ENCODE data around the gene REEP1. TPM values are rescaled to one million over a fixed set of nuclear protein-coding genes. Genes with fewer than 3 reads are reported as not detected.

The REEP1 gene
- total and polyA plus RNA-seq, 2 donors (not counting 1 experiment from before 2014, with no cell fraction given): not detected

DNA sequence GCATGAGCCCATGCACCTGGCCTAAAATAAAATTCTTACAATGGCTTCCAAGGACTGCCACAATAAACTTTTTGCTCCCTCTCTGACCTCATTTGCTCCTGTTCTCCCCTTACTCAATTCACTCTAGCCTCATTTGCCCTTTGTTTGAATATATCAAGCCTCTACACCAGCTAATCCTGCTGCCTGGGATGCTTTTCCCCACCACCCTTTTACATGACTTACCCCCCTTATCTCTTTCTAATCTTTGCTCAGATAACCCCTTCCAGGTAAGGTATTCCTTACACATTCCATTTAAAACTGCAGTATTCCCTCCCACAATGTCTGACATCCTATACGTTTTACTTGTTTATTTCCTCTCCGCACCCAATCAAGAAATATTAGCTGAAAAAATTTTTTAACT, 164.8 kb downstream of the REEP1 start:
- ChIA-PET CTCF (no interaction called here), POLR2A (no interaction called here)
- intact Hi-C loops (cut with micrococcal nuclease): no loop called here
- ATAC-seq (ENCODE audit: low read depth) (no peak), DNase-seq (no peak)
- Mint-ChIP-seq H3K27ac (no peak overlapping the region), H3K9me3 (ENCODE audit: insufficient read depth) (no peaks in the 10 kb centered on the region), H3K4me1 (peaks cover 18% of the 10 kb centered on the region), H3K4me3 (no peak overlapping the region), H3K27me3 (no peaks in the 10 kb centered on the region)
- H3K9me3 ChIP-seq (ENCODE audit: control extremely low read depth in 1 of 3, control insufficient read depth in 2 of 3, insufficient read depth in 1 of 3, low read length in 2 of 3): no peaks in the 10 kb centered on the region
- H3K4me1 ChIP-seq (ENCODE audit: control insufficient read depth in 2 of 2, insufficient read depth in 2 of 2, low read length in 2 of 2): peaks cover 5 to 7% of the 10 kb centered on the region in 2 donors
- no peak overlapping the region for H2AFZ ChIP-seq (ENCODE audit: insufficient read depth, low read depth, low read length, poor library complexity, severe bottlenecking)
- H3K27ac ChIP-seq (ENCODE audit: low read length in 2 of 2): no peak overlapping the region
- TF ChIP-seq EZH2 (IDR thresholded peaks at IDR 0.05; ENCODE audit: borderline replicate concordance, insufficient read depth, low read depth, low read length, poor library complexity, severe bottlenecking): no peak
- TF ChIP-seq, protein P1, sequence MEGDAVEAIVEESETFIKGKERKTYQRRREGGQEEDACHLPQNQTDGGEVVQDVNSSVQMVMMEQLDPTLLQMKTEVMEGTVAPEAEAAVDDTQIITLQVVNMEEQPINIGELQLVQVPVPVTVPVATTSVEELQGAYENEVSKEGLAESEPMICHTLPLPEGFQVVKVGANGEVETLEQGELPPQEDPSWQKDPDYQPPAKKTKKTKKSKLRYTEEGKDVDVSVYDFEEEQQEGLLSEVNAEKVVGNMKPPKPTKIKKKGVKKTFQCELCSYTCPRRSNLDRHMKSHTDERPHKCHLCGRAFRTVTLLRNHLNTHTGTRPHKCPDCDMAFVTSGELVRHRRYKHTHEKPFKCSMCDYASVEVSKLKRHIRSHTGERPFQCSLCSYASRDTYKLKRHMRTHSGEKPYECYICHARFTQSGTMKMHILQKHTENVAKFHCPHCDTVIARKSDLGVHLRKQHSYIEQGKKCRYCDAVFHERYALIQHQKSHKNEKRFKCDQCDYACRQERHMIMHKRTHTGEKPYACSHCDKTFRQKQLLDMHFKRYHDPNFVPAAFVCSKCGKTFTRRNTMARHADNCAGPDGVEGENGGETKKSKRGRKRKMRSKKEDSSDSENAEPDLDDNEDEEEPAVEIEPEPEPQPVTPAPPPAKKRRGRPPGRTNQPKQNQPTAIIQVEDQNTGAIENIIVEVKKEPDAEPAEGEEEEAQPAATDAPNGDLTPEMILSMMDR (IDR thresholded peaks at IDR 0.05): no peak
- no peaks in the 10 kb centered on the region for H3K27me3 ChIP-seq (replicated peaks in 1 of 4; ENCODE audit: control extremely low read depth in 1 of 4, control insufficient read depth in 3 of 4, insufficient read depth in 4 of 4, low read length in 3 of 4)
- no CpG with 5 or more reads among the region's 2 CpGs for WGBS (ENCODE audit: insufficient coverage)
- H4K20me1 ChIP-seq (ENCODE audit: control insufficient read depth, insufficient read depth, low read length, poor library complexity, severe bottlenecking): no peaks in the 10 kb centered on the region
- H3K4me3 ChIP-seq (ENCODE audit: control extremely low read depth in 1 of 5, extremely low read depth in 1 of 5, insufficient read depth in 1 of 5, low read depth in 2 of 5, low read length in 4 of 5): no peak overlapping the region
- no peak overlapping the region for H3K9ac ChIP-seq (ENCODE audit: low read length)
- H3K79me2 ChIP-seq (ENCODE audit: control insufficient read depth, insufficient read depth, low read length): peaks cover 26% of the 10 kb centered on the region
- H3K4me2 ChIP-seq (replicated peaks; ENCODE audit: low read depth, low read length, poor library complexity, severe bottlenecking): no peak overlapping the region
- H3K36me3 ChIP-seq (replicated peaks in 1 of 2; ENCODE audit: control extremely low read depth in 1 of 2, control insufficient read depth in 1 of 2, extremely low read depth in 1 of 2, insufficient read depth in 2 of 2, low read length in 1 of 2): peaks cover 17 to 64% of the 10 kb centered on the region in 2 experiments

DNA sequence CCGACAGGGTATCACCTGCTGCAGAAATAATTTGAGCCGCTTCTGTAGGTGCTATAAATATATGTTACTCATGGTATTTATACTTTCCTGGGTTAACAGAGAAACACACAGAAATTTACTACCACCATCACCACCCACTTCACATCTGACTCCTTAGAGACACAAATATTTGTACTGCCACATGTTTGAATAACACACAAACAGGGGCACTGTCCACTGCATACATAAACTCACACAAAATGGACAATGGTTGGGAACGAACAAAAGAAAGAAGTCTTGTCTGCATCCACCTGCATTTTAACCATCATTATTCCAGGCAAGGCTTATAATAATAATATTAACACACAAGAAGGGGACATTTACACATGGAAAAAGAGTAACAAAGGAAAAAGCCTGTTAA, 166.1 kb downstream of the REEP1 start:
- WGBS (ENCODE audit: insufficient coverage): no CpG with 5 or more reads among the region's 3 CpGs
- no peaks in the 10 kb centered on the region for H3K9me3 Mint-ChIP-seq (ENCODE audit: insufficient read depth)
- no peak overlapping the region for H3K4me2 ChIP-seq (replicated peaks; ENCODE audit: low read depth, low read length, poor library complexity, severe bottlenecking)
- H3K27ac Mint-ChIP-seq: no peak overlapping the region
- H4K20me1 ChIP-seq (ENCODE audit: control insufficient read depth, insufficient read depth, low read length, poor library complexity, severe bottlenecking): no peaks in the 10 kb centered on the region
- CTCF ChIA-PET: no interaction called here
- H3K27me3 ChIP-seq (replicated peaks in 1 of 4; ENCODE audit: control extremely low read depth in 1 of 4, control insufficient read depth in 3 of 4, insufficient read depth in 4 of 4, low read length in 3 of 4): no peaks in the 10 kb centered on the region
- ATAC-seq (ENCODE audit: low read depth): no peak
- H3K4me3 ChIP-seq (ENCODE audit: control extremely low read depth in 1 of 5, extremely low read depth in 1 of 5, insufficient read depth in 1 of 5, low read depth in 2 of 5, low read length in 4 of 5): no peak overlapping the region
- H3K27ac ChIP-seq (ENCODE audit: low read length in 2 of 2): no peak overlapping the region
- peaks cover 5 to 7% of the 10 kb centered on the region in 2 donors for H3K4me1 ChIP-seq (ENCODE audit: control insufficient read depth in 2 of 2, insufficient read depth in 2 of 2, low read length in 2 of 2)
- no peaks in the 10 kb centered on the region for H3K9me3 ChIP-seq (ENCODE audit: control extremely low read depth in 1 of 3, control insufficient read depth in 2 of 3, insufficient read depth in 1 of 3, low read length in 2 of 3)
- peaks cover 14% of the 10 kb centered on the region for H3K79me2 ChIP-seq (ENCODE audit: control insufficient read depth, insufficient read depth, low read length)
- no peak overlapping the region for H3K9ac ChIP-seq (ENCODE audit: low read length)
- no peak overlapping the region for H2AFZ ChIP-seq (ENCODE audit: insufficient read depth, low read depth, low read length, poor library complexity, severe bottlenecking)
- intact Hi-C loops (cut with micrococcal nuclease): no loop called here
- H3K4me3 Mint-ChIP-seq: no peak overlapping the region
- TF ChIP-seq, protein P1 (IDR thresholded peaks at IDR 0.05): no peak
- TF ChIP-seq EZH2 (IDR thresholded peaks at IDR 0.05; ENCODE audit: borderline replicate concordance, insufficient read depth, low read depth, low read length, poor library complexity, severe bottlenecking): no peak
- peaks cover 16 to 58% of the 10 kb centered on the region in 2 experiments for H3K36me3 ChIP-seq (replicated peaks in 1 of 2; ENCODE audit: control extremely low read depth in 1 of 2, control insufficient read depth in 1 of 2, extremely low read depth in 1 of 2, insufficient read depth in 2 of 2, low read length in 1 of 2)
- POLR2A ChIA-PET: no interaction called here
- H3K27me3 Mint-ChIP-seq: no peaks in the 10 kb centered on the region
- H3K4me1 Mint-ChIP-seq: peaks cover 17% of the 10 kb centered on the region
- DNase-seq: no peak

All from B cell (primary cell).